HG03108 (cell line): ENCODE data around the gene PATJ.

Source experiments
- ATAC-seq: cut with Tn5 transposase; IDR thresholded peaks from one replicate; pipeline ENCODE4 v1.9.1; 2021; ENCODE audit warnings: moderate library complexity; ENCODE audit not compliant: unreplicated experiment

PATJ gene

DNA sequence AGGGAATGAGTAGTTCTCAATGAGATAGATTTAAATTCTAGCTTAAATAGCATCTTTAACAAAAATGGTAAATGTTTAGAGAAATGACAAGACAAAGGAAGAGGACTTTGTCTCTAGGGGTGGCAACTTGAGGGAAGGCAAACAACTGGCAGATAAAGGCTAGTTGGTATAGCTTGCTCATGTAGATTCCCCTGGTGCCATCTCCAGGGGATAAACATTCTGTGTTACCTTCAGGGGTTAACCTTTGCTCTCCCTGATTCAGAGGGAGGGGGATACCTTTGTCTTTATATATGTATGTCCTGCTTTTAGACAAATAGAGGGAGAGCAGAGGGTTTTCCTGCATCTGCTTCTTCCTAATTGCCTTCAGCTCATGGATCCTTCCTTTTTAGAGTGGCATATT lies 298.7 kb downstream of the PATJ start:
- no peak for ATAC-seq

DNA sequence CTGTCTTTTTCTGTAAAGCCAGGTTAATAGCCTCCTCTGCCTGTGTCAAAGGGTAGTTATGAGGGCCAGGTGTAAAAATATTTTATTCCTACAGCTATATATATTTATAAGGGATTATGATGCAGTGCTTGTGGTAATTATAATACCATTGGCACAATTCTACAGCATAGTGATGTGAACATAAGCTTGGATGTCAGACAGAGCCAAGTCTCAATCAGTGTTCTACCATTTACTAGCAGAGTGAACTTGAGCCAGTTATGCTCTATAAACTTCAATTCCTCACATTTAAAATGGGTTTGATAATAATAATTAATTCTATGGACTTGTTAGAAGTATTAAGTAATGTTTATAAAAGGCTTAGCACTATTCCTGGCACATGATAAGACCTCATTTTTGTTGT lies 300.9 kb downstream of the PATJ start:
- ATAC-seq: no peak

DNA sequence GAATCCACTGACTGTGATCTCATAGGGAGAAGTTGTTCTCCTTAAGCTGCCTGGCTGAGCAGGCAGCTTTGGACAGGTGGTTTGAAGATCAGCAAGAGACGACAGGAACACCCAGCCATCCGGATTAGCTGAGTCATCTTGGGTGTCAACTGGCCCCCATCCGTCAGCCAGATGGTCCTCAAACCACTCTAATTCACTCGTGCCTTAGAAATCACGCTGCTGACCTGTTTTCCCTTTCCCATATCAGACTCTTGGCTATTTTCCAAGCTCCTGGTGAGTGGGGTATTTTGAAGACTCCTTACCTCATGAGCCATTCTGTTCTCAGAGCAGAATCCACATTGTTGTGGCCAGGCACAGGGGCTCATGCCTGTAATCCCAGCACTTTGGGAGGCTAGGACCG lies 303.3 kb downstream of the PATJ start:
- ATAC-seq: no peak

DNA sequence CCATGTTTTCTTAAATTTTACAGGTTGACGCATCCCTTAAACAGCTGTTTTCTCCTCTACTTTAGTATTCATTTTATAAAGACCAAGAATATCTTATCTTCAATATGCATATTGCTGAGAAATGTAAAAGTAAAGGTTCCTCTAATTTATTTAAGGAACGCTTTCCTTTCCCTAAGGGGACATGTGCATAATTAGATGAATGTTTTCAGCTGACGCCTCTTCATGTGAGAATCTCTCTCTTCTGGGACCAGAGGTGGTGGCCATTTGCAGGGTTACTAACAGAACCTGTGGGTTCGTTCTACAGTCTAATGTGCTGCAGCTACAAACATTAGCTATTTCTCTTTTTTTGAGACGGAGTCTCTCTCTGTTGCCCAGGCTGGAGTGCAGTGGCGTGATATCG lies 304.6 kb downstream of the PATJ start:
- no peak for ATAC-seq

DNA sequence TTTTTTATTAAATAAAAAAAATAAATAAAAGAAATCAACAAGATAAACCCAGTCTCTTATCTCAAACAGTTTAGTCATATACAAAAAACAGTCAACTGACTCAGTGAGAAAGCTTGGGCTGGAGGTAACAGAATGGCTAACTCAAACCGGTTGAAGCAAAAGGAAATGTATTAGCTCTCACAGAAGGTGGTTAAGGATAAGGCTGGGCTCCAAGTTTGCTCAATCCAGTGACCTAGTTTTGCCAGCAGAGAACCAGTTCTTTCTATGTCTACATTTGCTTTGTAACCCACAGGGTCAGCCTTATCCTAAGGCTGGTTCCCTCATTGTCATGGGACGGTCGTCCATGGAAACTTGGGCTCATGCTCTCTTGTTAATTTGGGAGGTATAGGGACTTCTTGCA lies 307.9 kb downstream of the PATJ start:
- no peak for ATAC-seq

DNA sequence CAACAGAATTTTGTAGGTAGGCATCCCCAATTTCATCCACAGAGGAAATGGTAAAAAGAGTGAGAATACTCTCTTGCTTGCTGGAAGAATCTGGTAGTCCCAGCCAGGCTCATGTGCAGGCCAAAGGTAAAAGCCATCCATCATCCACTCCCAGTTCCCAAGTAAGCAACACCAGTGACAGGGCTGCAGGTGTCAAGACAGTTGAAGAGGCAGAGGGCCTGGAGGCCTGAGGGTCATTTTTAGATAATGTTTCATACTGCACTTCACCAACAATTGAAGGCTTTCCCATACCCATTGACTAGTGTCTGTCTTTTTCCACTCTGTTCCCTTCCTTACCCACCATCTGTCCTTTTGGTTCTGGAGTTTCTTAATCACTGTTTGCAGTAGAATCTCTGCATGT lies 310.7 kb downstream of the PATJ start:
- ATAC-seq: no peak

DNA sequence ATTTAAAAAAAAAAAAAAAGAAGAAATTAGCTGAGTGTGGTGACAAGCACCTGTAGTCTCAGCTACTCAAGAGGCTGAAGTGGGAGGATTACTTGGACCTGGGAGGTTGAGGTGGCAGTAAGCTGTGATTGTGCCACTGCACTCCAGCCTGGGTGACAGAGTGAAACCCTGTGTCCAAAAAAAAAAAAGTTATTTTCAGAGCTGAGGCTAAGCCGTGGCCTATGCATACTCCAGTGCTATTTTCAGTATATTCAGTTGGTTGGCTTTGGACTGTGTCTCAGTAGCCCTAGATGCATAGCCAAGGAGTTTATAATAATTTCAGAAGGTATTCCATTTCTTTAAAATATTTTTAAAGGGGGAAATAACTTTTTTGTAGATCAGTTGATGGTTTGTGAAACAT lies 311.9 kb downstream of the PATJ start:
- no peak for ATAC-seq

DNA sequence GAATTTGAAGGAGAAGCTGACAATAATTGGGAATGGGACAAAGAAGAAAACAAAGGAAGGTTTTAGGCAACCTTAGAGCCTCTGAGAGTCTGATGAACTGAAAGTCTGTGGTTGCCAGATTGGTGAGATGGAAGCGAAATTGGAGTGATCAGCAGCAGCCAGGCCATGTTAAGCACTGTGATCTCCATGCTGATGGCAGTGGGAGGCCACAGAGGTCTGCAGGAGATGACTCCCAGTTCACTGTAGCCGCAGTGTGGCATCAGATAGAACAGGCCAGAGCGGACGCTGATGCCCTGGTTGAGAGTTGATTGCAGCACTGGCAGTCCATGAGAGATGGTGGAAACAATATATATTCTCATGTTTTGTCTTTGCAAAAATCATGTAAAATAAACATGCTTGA lies 314.9 kb downstream of the PATJ start:
- ATAC-seq: no peak

DNA sequence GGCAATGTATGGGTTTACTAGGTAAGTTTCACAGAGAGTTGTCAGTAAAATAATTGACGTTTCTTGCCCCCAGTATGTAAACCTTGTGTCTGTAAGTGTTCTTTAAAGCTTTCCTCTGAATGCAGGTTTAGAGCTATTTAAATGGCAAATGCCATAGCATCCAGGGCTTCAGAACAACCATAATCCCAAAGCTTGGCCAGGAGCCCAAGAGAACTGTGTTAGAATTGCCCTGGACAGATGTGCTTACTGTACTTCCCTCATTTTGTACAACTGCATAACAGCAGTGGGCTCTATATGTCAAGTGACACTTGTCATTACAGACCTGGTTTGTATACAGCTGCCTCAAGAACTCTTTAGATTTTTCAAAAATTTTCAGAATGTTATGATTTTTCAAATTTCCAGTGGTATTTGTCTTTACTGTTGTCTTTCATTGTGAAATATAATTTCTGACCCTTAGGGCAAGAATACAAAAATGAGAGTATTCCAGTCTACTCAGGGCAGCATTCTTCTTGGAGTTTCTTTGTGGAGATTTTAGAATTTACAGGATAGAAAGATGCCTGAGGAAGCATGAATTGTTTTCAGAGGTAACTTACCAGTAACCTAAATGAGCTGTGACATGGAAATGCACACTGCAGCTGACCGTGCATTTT lies 315.5 kb downstream of the PATJ start:
- ATAC-seq: no peak

DNA sequence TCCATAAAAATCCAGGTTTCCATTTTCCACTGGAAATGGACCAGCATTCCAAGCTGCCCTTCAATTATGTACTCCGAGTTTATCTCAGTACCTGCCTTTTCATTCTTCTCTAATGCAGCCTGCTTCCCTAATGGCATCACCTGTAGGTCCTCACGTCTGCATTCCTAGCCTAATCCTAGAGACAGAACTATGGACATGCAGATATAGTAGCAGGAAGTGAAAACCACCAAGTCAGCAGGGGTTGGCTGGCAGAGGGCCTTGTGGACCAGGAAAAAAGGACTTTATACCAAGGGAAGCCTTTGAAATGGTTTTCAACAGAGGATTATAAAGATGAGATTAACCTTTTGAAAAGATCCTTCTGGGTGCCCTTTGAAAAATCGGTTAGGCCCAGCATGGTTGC lies 316.7 kb downstream of the PATJ start:
- no peak for ATAC-seq

DNA sequence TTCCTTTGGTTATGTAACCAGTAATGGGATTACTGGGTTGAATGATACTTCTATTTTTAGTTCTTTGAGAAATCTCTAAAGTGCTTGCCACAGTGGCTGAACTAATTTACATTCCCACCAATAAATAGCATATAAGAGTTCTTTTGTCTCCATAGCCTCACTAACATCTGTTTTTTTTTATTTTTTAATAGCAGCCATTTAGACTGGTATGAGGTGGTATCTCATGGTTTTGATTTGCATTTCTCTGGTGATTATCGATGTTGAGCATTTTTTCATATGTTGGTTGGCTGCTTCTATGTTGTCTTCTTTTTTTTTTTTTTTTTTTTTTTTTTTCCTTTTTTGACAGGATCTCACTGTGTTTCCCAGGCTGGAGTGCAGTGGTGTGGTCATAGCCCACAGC lies 319.8 kb downstream of the PATJ start:
- ATAC-seq: no peak

DNA sequence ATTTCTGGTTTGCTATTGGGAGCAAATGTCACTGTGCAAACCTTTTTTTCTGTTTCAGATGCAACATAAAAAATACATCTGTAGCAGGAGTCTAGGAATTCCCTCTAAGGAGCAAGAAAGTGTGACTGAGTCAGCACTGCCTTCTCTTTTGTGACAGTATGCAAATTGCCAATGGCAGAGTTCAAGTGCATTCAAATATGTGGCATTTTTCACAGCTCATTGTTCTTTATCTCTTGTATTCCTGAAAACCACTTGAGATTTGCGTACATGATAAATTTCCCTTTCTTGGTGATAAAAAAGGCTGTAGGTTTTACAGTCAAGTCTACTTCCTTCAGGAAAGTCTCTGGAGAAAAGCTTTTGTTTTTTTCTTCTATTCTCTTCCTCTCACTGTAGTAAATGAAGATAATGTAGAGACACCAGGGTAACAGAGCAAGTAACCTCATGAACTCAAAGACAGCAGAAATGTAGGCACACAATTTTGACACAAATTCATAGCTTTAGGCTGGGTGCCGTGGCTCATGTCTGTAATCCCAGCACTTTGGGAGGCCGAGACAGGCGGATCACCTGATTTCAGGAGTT lies 322.6 kb downstream of the PATJ start:
- ATAC-seq: no peak

DNA sequence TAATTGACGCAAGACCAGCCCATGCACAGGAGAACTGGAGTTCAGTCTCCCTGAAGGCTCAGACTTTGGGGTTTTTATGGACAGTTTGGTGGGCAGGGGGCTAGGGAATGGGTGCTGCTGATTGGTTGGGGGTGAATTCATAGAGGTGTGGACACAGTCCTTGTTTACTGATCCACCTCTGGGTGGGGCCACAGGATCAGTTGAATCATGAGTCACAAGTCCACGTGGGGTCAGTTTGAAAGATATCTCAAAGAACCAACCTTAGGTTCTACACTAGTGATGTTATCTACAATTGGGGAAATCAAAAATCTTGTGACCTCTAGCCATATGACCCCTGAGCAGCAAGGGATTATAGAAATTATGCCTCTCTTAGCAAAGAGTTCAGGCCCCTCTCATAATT lies 324.4 kb downstream of the PATJ start:
- no peak for ATAC-seq

DNA sequence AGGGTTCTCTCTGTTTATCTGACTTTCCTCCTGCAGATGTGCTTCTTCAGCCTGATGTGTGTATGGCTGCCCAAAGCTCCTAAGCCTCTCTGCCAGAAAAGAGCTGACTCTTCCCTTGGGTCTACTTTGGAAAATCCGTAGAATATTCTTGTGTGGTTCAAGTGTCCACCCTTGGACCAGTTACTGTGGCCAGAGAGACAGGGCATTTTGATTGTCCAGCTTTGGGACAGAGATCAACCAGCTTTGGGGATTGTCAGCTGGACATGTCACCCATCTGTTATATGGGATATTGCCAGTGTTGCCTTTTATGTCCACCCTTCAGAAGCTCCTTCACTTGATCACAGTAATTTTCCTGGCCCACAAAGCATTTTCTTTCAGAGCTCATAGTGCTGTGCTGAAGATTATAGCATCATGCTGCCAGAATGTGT lies 326.1 kb downstream of the PATJ start:
- ATAC-seq: no peak

DNA sequence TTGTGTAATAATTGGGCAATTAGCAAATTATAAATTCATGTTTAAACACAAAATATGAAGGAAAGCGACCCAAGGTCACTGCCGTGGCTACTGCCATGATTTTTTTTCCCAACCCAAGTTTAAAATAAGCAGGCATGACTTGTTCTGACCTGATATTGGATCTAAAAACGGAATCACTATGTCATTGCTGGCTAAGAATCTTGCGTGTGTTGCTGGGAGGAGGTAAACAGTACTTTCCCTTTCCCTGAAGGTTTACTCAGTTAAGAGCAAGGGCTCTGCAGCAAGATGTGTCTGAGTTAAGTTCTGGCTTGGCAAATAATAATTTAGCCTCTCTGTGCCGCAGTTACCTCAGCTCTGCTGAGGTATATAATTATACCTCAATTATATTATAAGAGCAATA lies 326.7 kb downstream of the PATJ start:
- no peak for ATAC-seq

DNA sequence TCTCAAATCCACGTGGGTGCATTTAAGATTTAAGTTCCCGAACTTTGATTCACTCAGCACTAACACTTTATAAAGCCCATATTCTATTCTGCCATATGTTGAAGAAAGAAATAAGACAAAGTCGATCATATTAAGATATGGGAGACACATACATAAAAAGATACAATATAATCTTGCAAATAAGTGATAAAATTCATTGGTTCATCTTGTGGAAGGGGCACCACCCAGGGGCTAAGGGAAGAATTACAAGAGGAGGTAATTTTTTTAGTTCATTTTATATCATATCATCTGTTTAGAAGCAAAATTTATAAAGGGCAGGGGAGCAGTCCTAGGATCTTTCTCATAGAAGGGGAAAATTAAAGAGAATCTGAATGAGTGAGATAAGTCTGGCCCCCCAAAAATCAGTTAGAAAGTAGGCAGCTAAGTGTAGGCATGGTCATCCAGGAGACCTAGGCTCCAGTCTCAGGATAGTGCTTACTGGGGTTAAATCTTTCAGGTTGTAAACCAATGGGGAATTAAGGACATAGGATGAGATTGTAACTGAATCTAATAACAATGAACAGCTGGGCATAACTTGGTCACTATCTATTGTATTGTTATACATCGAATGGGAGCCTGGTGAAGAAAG lies 328.2 kb downstream of the PATJ start:
- ATAC-seq: no peak

DNA sequence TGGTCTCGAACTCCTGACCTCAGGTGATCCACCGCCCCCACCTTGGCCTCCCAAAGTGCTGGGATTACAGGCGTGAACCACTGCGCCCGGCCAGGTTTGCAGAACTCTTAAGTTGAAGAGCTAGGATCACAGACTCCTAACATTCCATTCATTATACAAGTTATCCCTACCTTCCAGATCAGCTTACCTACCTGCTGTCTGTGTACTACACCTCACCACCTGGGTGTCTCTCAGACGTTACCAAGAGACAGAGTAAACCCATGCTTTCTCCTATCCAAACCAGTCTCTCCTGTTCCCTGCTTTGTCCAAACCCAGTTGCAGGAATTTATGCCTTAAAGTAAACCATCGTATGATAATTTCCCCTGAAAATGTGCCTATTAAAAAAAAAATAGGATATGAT lies 329.4 kb downstream of the PATJ start:
- no peak for ATAC-seq

DNA sequence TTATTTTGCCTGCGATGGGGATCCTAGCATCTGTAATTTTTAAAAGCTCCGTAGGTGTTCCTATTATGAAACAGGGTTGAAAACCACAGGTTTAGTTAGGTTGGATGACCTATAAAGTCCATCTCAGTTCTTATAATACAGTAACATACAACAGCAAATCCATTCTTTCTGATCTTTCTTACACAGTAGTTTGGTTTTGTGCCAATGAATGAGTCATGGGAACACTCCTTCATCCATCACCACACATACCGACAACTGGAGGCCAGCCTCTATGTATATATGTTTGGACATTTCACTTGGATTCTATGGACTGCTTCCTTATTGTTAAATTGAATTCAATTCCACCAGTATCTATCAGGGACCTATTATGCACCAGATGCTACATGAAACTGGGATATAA lies 334.0 kb downstream of the PATJ start:
- ATAC-seq: no peak

DNA sequence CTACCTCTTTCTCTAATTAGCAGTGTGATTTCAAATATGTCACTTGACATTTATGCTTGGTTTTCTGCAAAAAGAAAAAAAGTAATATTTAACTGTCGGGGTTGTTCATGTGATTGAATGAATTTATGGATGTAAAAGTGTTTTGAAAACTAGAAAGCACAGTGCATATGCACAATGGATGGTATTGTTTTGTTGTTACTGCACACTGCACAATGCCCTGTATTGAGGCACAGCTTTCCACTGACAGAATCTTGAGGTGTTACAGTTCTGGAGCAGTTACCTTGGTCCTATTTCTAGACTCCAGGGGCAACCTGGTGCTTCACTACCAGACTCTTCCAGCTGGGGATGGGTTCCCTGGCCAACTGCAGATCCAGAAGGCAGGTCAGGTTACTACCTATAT lies 335.5 kb downstream of the PATJ start:
- ATAC-seq: no peak

DNA sequence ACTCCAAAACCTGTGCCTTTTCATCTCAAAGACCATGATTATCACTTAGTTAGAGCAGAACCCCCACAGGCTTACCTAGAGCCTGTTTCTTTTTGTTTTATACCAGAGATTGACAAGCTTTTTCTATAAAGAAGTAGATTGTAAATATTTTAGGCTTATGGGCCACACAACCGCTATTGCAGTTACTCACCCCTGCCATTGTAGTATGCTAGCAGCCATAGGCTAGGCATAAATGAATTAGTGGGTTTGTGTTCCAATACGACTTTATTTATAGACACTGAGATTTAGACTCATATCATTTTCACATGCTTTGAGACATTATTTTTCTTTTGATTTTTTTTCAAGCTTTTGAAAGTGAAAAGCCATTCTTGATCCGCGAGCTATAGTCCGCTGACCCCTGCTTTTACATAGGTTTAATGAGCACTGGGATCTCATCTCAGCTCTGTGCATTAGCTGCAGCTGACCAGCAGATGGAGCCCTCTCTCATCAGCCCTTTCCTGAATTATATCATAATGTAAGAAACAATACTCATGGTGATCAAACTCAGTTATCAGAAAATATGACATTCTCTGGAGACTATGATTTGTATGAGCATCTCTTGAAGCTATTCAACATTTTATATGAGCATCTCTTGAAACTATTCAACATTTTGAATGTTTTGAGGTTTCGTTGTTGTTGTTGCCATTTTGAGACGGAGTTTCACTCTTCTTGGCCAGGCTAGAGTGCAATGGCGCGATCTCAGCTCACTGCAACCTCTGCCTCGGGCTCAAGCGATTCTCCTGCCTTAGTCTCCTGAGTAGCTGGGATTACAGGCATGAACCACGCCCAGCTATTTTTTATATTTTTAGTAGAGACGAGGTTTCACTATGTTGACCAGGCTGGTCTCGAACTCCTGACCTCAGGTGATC lies 340.4 kb downstream of the PATJ start:
- no peak for ATAC-seq

DNA sequence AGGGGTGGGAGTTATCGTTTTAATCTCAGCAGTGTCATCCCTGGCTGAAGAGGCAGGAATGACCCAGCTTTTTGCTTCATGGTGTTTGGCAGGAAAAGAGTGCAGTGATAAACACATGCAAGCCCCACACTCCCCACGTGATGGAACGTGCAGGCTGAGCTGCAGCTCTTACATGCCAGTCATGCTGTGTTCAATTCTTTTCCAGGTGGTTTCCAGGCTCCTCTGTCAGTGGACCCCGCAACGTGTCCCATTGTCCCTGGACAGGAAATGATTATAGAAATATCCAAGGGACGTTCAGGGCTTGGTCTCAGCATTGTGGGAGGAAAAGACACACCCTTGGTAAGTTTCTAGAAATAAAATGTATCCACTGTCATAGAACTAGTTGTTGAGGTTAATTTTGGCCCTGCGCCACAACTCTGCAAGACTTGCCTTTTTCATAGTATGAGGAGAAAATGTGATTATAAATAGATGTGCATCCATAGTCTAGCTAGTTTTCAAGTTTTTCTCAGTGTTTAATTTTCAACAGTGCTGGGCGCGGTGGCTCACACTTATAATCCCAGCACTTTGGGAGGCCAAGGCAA lies 342.1 kb downstream of the PATJ start:
- no peak for ATAC-seq
